ENCODE measurements around the gene TRIM47.

The TRIM47 gene, protein sequence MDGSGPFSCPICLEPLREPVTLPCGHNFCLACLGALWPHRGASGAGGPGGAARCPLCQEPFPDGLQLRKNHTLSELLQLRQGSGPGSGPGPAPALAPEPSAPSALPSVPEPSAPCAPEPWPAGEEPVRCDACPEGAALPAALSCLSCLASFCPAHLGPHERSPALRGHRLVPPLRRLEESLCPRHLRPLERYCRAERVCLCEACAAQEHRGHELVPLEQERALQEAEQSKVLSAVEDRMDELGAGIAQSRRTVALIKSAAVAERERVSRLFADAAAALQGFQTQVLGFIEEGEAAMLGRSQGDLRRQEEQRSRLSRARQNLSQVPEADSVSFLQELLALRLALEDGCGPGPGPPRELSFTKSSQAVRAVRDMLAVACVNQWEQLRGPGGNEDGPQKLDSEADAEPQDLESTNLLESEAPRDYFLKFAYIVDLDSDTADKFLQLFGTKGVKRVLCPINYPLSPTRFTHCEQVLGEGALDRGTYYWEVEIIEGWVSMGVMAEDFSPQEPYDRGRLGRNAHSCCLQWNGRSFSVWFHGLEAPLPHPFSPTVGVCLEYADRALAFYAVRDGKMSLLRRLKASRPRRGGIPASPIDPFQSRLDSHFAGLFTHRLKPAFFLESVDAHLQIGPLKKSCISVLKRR

DNA sequence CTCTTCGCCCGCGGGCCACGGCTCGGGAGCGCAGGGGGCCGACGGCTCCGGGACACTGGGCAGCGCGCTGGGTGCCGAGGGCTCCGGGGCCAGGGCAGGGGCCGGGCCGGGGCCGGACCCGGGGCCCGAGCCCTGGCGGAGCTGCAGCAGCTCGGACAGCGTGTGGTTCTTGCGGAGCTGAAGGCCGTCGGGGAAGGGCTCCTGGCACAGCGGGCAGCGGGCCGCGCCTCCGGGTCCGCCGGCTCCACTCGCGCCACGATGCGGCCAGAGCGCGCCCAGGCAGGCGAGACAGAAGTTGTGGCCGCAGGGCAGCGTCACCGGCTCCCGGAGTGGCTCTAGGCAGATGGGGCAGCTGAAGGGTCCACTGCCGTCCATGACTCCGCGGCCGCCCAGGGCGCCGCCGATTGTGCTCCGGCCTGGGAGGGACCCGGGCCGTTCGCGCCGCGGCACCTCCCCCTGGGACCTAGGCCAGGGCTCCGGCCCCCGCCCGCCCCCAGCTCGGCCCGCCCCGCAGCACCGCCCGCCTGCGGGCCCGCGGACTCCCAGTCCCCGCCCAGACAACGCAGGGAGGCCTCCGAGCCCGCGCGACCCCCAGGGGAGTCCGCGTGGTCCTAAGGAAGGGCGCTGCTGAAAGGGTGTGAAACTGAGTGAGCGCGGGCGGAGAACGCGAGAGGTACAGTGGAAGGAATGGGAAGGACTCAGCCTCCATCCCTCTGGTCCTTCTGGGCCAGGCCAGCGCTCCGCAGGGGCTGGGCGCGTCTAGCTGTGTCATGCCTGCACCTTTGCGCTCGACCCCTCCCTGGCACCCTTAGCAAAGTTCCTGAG, at the start of gene TRIM47:
TSS of gene TRIM47 (minus strand) at position 408 of the 825 bp plus-strand sequence. CDS start at position 375, 33 bp downstream.
- DNase-seq (ENCODE audit: low spot score in 2 of 2) (peak in 1 of 2 donors; percentile 74), ATAC-seq (peak; percentile 5)
- Mint-ChIP-seq H3K36me3 (peaks cover 11% of the 10 kb centered on the region), H3K9me3 (no peaks in the 10 kb centered on the region), H3K27ac (peak within 1 kb of the TSS; percentile 91), H3K4me1 (peaks cover 38% of the 10 kb centered on the region), H3K4me3 (peak within 1 kb of the TSS; percentile 85)

DNA sequence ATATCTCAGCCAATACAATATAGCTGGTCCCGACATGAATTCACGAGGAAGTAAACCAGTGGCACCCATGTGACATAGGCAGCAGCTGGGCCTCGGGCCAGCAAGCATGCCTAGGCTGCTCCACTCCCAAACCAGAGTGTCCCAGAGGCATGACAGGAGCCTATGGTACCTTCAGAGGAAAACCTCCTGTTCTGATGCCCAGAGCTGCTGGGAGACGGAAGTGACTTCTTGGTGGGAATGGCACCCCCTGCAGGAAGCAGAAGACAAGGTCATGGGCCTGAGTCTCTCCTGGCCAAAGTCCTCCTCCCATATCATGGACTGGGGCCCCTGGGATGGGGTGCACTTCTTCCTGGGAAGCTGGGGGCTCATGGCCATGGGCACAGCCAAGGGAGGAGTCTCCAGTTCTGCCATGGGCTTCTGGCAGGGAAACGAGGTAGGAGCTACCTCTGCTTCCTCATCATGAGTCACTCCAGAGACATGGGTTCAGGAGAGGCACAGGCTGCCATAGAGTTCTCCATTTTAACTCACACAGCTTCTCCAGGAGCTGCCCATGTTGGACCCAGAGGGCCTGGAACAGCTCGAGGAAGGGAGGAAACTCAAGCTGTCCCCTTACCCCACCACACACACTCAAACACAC, 49.0 kb upstream of the TRIM47 start:
- no peak for DNase-seq (ENCODE audit: low spot score in 2 of 2)

DNA sequence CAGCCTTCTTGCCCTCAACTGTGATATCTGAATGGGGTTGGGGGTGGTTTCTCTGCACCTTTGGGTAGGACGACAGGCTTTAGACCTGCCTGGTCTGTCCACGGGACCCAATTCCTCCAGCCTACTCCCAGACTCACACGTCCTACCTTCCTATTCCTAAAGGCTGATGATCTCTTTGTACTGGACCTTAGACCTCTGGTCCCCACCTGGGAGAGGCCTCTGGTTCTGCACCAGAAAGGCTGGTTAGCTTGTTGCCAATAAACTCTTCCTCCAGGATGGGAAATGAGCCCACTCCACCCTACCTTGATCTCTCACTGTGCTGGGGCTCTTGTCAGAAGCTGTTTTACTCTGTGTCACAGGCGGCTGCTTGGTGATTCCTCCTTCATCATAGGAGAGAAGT, 48.1 kb upstream of the TRIM47 start:
- DNase-seq (ENCODE audit: low spot score in 2 of 2) (no peak), ATAC-seq (no peak)
- peaks cover 11% of the 10 kb centered on the region for H3K36me3 Mint-ChIP-seq
- H3K4me1 Mint-ChIP-seq, result no peaks in the 10 kb centered on the region
- peak overlapping the region; percentile 61 for H3K27ac Mint-ChIP-seq
- no peak overlapping the region for H3K4me3 Mint-ChIP-seq
- no peaks in the 10 kb centered on the region for H3K9me3 Mint-ChIP-seq

More for the DNA sequence above, 49.0 kb upstream of the TRIM47 start:
- no peak for ATAC-seq
- Mint-ChIP-seq H3K27ac (no peak overlapping the region), H3K9me3 (no peaks in the 10 kb centered on the region), H3K4me1 (no peaks in the 10 kb centered on the region), H3K4me3 (no peak overlapping the region), H3K36me3 (peaks cover 8% of the 10 kb centered on the region)

DNA sequence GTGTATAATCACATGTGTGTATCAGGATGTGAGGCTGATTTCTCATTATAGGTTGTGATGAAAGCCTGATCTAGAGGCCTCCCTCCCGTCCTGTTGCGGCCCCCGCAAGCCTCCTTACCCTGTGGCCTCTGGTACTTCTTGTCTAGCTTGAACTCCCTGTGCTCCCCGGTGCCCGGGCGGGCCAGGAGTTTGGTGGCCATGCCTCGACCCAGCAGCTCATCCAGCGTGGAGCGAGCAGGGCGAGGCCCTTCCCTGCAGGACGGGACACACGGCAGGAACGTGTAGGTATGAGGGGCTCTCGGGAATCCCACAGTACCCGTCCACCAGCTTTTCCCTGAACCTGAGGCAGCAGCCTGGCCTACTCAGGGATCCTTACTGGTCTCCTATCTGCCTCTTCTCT, 47.5 kb upstream of the TRIM47 start:
- Mint-ChIP-seq H3K4me1 (no peaks in the 10 kb centered on the region), H3K4me3 (no peak overlapping the region), H3K9me3 (no peaks in the 10 kb centered on the region), H3K27ac (peak overlapping the region; percentile 61), H3K36me3 (peaks cover 11% of the 10 kb centered on the region)
- ATAC-seq (no peak), DNase-seq (ENCODE audit: low spot score in 2 of 2) (no peak)

DNA sequence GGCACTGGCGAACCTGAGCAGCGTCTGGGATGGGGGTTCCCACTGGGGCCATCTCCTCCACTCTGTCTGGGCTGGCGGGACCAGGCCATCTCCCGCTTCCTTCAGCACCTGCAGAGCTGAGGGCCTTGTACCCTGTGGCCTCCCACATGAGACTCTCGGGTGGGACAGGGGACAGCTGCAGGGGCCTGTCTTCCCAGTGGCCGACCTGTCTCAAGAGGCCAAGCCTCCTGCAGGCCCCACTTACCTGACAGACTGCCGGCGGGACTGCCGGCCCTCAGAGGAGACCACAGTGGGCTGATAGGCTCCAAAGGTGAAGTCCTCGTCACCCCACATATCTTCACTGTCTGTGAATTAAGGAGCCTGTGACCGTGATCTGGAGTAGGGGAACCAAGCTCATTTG, 46.7 kb upstream of the TRIM47 start:
- no peak overlapping the region for H3K4me3 Mint-ChIP-seq
- no peaks in the 10 kb centered on the region for H3K4me1 Mint-ChIP-seq
- H3K27ac Mint-ChIP-seq, result no peak overlapping the region
- peaks cover 11% of the 10 kb centered on the region for H3K36me3 Mint-ChIP-seq
- H3K9me3 Mint-ChIP-seq, result no peaks in the 10 kb centered on the region
- no peak for ATAC-seq
- no peak for DNase-seq (ENCODE audit: low spot score in 2 of 2)

DNA sequence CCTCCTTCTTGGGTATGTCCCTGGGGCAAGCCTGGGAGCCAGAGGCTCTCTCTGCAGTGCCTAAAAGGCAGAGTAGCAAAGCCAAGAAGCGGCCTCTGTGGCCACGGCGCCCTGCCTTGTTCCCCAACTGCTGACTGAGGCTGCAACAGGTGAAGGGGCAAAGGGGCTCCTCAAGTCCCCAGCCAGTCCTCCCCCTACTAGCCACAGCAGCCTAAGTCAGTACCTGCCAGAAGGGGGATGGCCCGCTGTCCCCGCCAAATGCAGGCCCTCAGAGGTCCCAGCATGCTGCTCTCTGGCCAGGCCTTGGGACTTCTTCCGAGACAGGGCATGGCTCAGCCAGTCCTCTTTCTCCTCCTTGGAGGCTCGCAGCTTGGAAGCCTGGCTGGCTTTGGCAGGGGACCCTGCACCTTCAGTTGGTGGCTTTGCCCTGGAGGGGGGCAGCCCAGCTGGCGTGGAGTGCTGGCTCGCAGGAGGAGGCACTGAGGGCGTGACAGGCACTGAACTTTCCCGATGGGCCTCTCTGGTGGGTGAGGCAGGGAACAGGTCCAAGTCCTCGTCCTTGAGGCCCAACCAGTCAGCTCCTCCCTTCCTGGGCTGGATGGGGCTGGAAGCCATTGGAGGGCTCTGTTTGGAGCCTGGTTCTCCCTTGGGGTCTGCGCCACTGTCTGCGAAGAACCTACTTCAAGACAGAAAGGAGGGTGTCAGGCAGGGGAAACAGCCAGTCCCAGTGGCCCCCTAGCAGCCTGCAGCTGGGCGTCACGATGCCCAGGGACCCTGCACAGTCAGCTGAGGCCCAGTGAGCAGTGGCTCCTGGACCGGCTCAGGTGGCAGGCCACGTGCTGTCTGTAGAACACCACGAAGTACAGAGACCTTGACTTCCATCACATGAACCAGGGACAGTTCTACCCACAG, 44.8 kb upstream of the TRIM47 start:
- Mint-ChIP-seq H3K27ac (peak overlapping the region; percentile 71), H3K36me3 (peaks cover 11% of the 10 kb centered on the region), H3K9me3 (no peaks in the 10 kb centered on the region), H3K4me3 (no peak overlapping the region), H3K4me1 (no peaks in the 10 kb centered on the region)
- DNase-seq (ENCODE audit: low spot score in 2 of 2) (no peak), ATAC-seq (no peak)

DNA sequence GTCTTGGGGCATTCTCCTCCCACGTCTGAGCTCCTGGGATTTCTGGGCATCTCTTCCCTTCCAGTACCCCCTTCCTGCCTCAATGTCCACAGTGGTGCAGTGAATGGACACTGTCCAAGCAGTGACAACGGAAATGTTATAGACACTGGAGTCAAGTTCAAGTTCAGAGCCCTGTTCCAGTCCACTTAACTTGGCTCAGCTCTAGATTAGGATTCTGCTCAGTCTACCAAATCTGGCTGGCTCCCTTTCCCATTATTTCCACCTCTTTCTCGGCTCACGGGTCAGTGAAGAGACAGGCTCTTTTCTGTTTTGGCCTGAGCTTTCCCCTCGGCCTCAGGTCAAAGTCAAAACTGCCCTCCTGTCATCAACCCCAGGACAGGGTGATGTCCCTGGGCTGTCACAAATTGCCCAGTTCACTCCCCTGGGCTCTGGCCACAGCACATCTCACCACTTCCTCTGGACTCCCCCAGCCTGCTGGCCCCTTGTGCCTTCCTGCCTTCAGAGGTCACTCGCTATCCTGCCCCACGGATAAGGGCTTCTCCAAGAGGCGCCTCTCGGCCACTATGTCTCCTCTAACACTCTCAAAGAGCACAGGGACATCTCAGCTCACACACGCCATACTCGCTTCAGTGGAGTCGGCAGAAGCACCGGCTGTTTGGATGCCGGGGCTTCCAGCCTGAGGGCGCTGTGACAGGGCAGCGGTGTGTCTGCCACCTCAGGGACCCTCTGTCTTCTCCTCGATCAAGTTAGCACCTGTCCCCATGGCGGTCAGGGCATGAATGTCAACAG, 44.0 kb upstream of the TRIM47 start:
- Mint-ChIP-seq H3K36me3 (peaks cover 11% of the 10 kb centered on the region), H3K27ac (peak overlapping the region; percentile 71), H3K4me1 (peaks cover 2% of the 10 kb centered on the region), H3K9me3 (no peaks in the 10 kb centered on the region), H3K4me3 (no peak overlapping the region)
- DNase-seq (ENCODE audit: low spot score in 2 of 2) (no peak), ATAC-seq (no peak)

DNA sequence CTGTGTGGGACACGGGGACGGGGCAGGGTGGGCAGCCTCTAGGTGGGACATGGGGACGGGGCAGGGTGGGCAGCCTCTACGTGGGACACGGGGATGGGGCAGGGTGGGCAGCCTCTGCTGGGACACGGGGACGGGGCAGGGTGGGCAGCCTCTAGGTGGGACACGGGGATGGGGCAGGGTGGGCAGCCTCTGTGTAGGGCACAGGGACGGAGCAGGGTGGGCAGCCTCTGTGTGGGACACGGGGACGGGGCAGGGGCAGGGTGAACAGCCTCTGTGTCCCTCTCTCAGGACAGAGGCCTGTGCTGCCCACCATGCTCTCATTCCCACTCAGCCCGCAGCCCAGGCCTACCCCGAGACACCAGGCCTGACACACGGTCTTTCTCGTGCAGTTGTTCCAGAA, 43.2 kb upstream of the TRIM47 start:
- Mint-ChIP-seq H3K9me3 (no peaks in the 10 kb centered on the region), H3K4me1 (peaks cover 7% of the 10 kb centered on the region), H3K4me3 (no peak overlapping the region), H3K36me3 (peaks cover 11% of the 10 kb centered on the region), H3K27ac (no peak overlapping the region)
- ATAC-seq (no peak), DNase-seq (ENCODE audit: low spot score in 2 of 2) (no peak)

DNA sequence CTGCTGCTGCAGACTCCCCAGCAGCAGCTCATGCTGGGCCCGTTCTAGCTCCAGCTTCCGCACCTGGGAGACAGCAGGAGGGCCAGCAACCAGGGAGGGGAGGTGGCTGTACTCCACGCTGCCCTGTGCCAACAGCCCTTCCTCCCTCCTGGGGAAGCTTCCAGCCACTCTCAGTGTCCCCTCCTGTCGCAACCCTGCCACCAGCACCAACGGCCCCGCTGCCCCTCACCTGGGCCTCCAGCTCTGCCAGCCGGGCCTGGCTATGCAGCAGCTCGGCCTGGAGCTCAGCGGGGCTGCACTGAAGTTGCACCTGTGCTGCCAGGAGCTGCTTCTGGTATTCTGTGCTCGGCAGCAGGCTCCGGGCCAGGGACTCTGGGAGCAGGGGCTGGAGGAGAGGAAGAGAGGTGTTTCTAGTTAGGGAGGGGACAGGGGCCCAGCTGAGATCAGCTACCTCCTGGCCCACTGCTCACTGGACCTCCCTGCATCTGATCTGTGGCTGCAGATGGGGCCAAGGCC, 41.7 kb upstream of the TRIM47 start:
- no peaks in the 10 kb centered on the region for H3K9me3 Mint-ChIP-seq
- ATAC-seq (no peak), DNase-seq (ENCODE audit: low spot score in 2 of 2) (no peak)
- H3K4me1 Mint-ChIP-seq, result peaks cover 7% of the 10 kb centered on the region
- H3K27ac Mint-ChIP-seq, result no peak overlapping the region
- H3K4me3 Mint-ChIP-seq, result no peak overlapping the region
- peaks cover 11% of the 10 kb centered on the region for H3K36me3 Mint-ChIP-seq

DNA sequence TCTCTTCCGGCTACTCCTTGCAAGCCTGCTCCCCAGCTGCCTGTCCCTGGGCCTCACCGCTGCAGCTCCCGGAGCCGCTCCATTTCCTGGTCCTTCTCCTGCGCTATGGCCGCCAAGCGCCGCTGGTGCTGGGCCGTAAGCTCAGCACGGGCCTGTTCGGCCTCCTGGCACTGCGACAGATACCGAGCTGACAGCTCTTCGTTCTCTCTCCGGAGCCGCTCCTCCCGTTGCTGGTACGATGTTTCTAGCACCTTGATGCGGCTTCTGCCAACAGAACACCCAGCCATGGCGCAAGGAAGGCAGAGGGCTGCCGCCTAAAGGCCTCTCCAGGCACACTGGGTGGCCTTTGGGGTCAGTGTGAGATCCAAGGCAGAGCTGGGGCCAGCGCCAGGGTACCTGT, 41.2 kb upstream of the TRIM47 start:
- H3K4me3 Mint-ChIP-seq, result no peak overlapping the region
- DNase-seq (ENCODE audit: low spot score in 2 of 2) (no peak), ATAC-seq (no peak)
- H3K27ac Mint-ChIP-seq, result no peak overlapping the region
- peaks cover 7% of the 10 kb centered on the region for H3K4me1 Mint-ChIP-seq
- no peaks in the 10 kb centered on the region for H3K9me3 Mint-ChIP-seq
- peaks cover 11% of the 10 kb centered on the region for H3K36me3 Mint-ChIP-seq

DNA sequence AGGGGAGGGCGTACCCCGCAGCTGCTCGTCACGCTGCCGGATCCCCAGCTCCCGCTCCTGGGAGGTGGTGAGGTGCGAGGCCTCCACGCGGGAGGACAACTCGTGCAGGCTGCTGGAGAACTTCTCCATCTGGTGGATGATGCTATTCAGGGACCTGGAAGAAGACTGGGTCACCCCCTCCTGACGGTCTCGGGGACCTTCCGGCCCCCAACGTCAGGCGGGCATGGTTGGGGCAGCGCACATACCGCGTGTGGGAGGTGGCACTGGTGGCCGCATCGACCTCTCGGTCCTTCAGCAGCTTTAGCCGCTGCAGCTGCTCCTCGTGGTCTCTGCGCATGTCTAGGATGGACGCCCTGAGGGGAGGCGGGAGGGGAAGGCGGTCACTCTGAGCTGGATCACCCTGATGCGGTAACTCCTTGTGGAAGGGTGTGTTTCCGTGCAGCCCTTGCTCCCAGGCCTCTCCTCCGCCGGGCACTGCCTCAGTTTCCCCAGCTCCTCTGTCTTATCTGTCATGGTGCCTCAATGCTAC, 39.6 kb upstream of the TRIM47 start:
- H3K4me3 Mint-ChIP-seq, result peak overlapping the region; percentile 13
- peaks cover 12% of the 10 kb centered on the region for H3K36me3 Mint-ChIP-seq
- peak overlapping the region; percentile 92 for H3K27ac Mint-ChIP-seq
- peaks cover 7% of the 10 kb centered on the region for H3K4me1 Mint-ChIP-seq
- no peak for DNase-seq (ENCODE audit: low spot score in 2 of 2)
- no peak for ATAC-seq
- H3K9me3 Mint-ChIP-seq, result no peaks in the 10 kb centered on the region

DNA sequence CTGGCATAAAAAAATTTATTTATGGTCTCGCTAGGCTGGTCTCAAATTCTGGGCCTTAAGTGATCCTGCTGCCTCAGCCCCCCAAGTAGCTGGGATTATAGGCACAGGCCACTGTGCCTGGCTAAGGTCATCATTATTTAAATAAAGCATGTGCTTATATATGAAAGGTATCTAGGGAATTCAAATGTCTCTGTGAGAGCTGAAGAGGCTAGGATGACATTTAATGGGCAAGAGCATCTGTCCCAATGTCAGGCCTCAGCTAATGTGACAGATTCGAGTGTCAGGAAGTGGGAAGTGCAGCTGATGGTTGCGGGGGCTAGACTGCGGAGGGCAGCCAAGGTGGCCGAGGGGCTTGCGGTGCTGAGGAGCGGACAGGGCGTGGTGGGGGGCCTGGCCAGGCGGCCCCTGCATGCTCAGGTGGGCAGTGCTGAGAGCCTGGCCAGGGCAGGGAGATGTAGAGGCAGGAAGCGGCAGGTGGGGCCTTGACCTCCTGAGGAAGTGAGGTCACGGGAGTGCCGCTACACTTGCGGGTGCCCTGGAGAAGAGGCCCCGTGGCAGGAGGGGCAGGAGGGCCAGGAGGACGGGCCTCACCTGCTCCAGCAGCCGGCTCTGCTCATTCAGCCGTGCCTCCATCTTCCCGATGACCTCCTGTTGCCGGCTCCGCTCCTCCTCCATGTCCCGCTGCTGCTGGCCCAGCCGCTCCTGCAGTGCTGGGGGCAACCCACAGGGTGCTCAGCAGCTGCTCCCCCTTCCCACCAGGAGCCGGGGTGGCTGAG, 38.9 kb upstream of the TRIM47 start:
- H3K36me3 Mint-ChIP-seq, result peaks cover 9% of the 10 kb centered on the region
- ATAC-seq, result peak; percentile 58
- DNase-seq (ENCODE audit: low spot score in 2 of 2), result no peak
- H3K4me3 Mint-ChIP-seq, result peak overlapping the region; percentile 13
- H3K9me3 Mint-ChIP-seq, result no peaks in the 10 kb centered on the region
- peak overlapping the region; percentile 92 for H3K27ac Mint-ChIP-seq
- H3K4me1 Mint-ChIP-seq, result peaks cover 7% of the 10 kb centered on the region

DNA sequence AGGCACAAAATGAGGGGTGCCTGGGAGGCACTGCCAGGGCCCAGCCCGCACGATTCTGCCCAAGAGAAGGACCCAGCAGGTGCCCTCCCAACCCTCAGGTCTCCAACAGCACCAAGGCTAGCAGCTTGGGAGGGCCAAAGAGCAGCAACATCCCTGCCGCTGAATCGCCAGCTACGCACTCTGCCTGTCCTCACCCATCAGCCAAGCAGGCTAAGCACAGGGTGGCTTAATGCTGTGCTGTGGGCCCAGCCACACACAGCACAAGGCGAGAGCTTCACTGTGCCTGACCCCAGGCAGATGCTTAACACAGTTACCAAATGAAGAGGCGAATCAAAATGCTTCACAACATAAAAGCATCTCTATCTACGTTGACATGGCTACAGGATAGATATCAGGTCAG, 36.9 kb upstream of the TRIM47 start:
- no peaks in the 10 kb centered on the region for H3K9me3 Mint-ChIP-seq
- H3K4me3 Mint-ChIP-seq, result no peak overlapping the region
- ATAC-seq (no peak), DNase-seq (ENCODE audit: low spot score in 2 of 2) (no peak)
- peaks cover 7% of the 10 kb centered on the region for H3K4me1 Mint-ChIP-seq
- no peak overlapping the region for H3K27ac Mint-ChIP-seq
- H3K36me3 Mint-ChIP-seq, result peaks cover 6% of the 10 kb centered on the region

Data from stimulated activated effector memory CD8-positive, alpha-beta T cell treated with anti-CD3 and anti-CD28 coated beads, Interleukin-12 subunit alpha, Interleukin-12 subunit beta, amount 100 ng/mL, for 72 hours (primary cell).